HG03280 (cell line): ENCODE measurements around the gene BIRC5.

Experiments used
- ATAC-seq: cut with Tn5 transposase; IDR thresholded peaks from one replicate; pipeline ENCODE4 v1.9.1; 2021; ENCODE audit warnings: mild to moderate bottlenecking, moderate library complexity; ENCODE audit not compliant: unreplicated experiment

The BIRC5 gene

DNA sequence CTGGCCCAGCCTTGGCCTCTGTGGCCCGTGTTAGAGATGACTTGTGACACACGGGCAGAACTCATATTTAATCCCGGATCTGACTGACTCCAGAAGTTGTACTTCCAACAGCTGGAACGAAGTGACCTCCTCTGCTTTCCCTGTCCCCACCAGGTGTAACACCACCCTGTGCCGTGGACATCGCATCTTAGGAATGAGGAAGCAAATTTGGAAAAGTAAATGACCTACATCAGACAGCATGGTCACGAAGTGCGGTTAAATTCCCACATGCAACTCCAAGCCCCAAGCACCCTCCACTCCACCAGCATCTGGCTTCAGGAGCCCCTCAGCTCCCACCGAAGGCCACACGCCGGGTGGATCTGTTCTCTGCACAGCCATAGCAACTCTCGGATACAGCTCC is 30.1 kb upstream of the BIRC5 start:
- no peak for ATAC-seq

DNA sequence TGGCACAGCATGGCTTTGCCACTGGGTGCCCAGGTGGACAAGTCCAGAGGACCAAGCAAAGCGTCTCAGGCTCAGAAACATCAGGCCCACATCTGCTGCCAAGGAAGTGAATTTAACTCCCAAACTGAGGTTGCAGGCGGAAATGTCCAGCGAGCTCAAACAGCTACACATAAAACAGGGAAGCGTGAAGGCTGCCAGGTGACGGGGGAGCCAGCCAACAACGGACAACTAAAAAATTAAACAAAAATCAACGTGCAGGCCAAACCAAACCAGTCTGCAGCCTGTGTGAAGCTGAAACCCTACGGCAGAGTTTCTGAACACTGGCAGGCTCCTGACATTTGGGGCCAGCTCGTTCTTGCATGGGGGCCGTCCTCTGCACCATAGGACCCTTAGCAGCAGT is 29.7 kb upstream of the BIRC5 start:
- ATAC-seq: no peak

DNA sequence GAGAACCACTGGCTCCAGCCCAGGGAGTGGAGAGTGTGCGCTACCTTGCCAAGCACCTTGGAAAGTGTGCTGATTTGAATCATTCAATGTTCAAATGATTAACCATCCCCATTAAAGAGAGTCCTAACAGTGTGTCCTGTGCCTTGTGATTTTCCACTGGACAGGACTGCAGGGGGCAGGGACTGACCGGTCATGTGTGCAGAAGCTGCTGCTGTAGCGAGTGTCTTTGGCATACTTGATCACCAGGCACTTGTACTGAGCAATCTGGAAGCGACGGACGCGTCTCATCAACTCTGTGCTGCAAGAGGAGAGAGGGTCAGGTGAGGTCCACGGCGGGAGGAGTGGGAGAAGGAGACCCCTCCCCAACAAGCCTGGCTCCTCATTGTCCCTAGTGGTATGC is 29.2 kb upstream of the BIRC5 start:
- ATAC-seq: no peak

DNA sequence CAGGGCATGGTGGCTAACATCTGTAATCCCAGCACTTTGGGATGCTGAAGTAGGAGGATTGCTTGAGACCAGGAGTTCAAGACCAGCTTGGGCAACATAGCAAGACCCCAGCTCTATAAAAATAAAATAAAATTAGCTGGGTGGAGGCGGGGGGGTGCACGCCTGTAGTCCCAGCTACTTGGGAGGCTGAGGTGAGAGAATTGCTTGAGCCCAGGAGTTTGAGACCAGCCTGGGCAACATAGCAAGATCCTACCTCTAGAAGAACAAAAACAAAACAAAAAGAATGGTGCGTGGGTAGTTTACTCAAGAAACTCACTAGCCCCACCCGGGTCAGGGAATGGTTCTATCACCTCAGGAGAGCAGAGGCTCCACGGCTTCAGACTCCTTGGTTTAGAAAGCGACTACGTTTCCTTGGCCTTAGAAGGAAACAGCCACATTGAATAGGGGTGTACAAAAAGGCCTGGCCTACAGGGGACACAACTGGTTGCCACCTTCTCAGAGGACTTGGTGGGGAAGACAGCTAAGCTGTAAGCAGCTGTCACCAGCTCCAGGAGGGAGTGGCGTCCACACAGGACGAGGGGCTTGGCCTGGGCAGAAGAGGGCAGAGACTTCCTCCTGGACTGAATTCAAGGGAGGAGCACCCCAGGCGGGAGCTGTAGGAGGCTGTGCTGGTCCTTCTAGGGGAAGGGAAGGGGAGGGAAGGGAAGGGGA is 27.9 kb upstream of the BIRC5 start:
- ATAC-seq: no peak

DNA sequence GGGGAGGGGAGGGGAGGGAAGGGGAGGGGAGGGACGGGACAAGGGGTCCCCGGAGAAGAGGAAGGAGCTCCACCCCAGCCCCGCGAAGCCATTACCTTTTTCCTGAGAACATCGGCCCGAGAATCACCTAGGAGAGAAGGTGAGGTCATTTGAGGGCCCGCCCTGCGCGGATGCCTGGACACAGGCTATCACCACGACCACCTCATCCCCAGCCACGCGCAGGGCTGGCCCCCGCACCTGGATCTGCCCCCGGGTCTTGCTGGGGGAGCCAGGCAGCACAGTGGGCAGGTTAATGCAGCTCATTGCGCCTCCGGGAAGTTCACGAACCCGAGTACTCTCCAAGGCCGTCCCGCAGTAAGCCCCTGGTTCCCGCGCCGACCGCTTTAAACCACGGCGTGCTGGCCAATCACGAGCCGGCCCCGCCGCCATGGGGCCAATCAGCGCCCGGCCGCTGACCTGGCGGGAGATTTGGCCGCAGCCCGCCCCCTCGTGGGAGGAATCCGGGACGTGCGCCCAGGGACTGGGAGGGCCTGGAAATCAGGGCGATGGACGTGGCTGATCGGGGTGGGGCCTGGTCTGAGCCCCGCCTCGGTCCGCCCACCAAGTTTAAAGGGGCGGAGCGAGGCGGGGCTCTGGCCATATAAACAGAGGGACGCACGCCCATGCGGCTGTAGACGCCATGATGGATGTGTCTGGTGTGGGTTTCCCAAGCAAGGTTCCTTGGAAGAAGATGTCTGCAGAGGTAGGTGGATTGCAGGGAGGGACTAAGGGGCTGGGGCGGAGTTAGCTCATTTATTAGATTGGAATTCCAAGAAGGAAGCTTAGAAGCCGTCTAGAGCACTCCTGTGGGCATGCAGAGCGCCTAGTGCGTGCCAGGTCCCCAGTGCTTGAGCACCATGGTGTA is 27.1 kb upstream of the BIRC5 start, which contains the start of the genes AFMID and TK1:
AFMID (plus strand) TSS at position 671 of the 904 bp plus-strand sequence; CDS start at position 680, 9 bp downstream.
TK1 (minus strand) TSS at position 361 of the 904 bp plus-strand sequence; CDS start at position 303, 58 bp downstream.
- ATAC-seq: peak; percentile 94

DNA sequence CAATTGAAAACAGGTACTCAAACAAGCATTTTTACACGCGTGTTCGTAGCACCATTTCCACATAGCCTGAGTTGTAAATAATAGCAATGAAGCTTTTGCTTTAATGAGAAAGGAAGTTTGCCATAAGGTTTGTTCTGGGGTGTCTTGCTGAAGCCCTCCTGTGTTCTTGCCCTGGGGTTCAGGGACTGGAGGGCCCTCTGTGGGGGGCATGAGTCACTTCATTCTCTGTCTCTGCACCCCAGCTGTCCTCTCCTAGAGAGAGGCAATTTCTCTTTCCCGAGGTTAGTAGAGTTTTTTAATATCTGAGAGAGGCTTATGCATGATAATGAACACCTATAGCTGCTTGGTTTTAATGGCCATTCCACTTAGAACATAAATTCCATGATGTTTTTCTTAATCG is 17.3 kb upstream of the BIRC5 start:
- ATAC-seq: no peak

DNA sequence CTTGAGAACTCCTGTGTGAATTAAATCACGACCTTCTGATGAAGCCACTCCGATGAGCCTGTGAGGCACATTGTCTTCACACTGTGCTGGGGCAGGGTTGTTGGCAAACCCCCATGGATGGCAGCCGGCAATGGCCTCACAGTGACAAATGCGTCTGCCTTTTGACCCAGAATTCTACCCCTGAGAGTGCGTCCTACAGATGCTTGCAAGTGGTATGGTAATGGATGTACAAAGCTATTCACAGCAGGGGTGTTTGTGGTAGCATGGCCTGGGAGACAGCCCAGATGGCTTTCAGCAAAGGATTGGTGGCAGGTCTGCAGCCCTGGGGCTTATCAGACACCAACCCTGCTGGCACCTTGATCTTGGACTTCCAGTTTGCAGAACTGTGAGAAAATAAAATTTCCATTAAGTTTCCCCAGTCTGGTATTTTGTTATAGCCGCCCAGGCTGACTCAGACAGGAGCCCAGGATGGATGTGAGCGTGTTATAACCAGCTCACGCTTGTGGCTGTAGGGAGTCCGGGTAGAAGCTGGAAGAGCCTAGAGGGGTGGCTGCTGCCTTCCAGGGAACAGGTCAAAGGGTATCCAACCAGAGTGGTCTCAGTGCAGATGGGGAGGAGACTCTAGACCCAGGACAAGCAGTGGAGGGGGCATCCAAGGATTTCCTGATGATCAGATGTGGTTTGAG is 16.8 kb upstream of the BIRC5 start:
- no peak for ATAC-seq

DNA sequence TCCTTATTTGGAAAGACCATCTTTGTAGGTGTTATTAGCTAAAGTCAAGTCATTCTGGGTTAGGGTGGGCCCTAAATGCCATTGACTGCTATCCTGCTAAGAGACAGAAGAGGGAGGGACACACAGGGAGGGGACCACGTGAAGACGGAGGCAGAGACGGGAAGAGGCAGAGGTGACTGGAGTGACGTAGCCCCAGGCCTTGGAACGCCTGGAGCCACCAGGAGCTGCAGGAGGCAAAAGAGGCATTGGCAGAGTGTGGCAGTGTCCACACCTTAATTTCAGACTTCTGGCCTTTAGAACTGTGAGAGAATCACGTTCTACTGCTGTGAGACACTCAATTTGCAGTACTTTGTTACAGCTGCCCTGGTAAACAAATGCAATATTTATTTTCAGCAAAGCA is 13.6 kb upstream of the BIRC5 start:
- ATAC-seq: no peak

DNA sequence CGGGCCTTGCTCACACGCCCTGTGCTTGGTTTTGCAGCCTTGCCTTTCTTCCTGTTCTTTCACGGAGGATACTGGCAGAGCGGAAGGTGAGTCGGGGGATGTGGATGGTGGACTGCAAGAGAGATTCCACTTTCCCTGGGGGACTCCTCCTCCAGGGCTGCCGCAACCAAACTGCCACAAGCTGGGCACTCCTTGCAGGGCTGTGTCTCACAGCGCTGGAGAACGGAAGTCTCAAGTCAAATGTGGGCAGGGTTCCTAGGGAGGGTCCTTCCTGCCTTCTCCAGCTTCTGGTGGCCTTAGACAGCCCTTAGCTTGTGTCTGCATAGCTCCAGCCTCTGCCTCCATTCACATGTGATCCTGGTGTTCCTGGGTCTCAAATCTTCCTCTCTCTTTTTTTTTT is 11.4 kb upstream of the BIRC5 start:
- no peak for ATAC-seq

DNA sequence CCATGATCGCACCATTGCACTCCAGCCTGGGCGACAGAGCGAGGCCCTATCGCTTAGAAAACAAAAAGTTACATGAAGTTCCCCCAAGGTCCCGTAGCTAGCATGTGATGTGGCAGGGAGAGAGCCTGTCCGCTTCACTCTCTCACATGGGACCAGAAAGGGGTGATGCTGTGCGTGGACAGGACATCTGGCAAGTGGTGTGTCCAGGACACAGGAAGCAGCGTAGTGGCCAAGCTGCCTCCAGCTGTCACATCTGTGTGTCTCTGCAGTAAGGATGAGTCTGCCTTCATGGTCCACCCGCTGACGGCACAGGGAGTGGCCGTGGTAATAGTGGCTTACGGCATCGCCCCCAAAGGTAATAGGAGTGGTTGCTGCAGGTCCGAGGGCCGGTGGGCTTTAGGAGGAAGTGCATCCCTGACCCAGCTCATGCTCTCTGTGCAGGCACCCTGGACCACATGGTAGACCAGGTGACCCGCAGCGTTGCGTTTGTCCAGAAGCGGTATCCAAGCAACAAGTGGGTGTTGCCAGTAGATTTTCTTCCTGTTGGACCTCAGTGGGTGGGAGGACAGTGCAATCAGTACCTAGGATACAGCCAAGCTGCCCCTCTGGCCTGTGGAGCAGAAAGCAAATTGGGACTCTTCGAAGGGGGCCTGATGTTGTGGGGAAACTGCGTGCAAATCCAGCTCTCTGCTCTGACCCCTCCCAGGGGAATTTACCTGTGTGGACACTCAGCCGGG is 9.5 kb upstream of the BIRC5 start:
- ATAC-seq: no peak

DNA sequence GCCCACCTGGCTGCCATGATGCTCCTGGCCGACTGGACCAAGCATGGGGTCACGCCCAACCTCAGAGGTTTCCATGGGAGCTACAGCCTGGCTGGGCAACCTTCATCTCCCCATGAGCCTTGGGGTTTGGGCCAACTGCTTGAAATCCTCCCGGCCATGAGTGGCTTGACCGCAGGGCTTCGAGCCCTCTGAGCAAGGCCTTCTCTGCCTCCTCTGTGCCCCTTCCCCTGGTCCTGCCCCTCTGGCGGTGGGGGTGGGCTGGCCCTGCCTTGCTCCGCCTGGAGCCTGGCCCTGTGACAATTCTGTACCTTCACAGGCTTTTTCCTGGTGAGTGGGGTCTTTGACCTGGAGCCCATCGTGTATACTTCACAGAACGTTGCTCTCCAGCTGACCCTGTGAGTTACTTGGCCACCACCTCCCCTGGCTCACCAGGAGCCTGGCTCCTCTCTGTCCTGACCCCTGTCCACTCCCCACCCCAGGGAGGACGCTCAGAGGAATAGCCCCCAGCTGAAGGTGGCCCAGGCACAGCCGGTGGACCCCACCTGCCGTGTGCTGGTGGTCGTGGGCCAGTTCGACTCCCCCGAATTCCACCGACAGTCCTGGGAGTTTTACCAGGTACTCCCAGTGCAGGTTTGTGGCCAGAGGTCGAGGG is 8.8 kb upstream of the BIRC5 start:
- no peak for ATAC-seq

DNA sequence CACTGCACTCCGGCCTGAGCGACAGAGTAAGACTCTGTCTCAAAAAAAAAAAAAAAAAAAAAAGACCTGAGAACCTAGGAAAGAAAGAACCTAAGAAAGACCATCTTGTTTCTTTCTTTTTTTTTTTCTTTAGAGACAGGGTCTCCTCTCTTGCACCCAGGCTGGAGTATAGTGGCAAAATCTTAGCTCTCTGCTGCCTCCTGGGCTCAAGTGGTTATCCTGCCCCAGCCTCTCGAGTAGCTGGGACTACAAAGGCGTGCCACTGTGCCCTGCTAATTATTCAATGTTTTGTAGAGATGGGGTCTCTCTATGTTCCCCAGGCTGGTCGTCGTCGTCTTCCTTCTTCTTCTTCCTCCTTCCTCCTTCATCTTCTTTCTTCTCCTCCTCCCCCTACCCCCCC is 7.8 kb upstream of the BIRC5 start:
- ATAC-seq: no peak

DNA sequence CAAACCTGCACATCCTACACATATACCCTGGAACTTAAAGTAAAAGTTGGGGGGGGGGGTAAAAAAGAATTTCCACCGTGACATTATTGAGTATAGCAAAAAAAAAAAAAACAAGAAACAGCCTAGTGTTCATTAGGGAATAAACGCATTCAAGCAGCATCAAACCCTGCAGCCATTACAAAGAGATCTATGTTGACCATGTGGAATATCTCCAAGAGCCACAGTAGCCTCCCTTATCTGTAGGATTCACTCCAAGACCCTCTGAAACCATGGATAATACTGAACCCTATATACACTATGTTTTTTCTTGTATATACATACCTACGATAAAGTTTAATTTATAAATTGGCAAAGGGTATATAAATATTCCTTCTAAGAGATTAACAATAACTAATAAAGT is 5.6 kb upstream of the BIRC5 start:
- ATAC-seq: no peak

DNA sequence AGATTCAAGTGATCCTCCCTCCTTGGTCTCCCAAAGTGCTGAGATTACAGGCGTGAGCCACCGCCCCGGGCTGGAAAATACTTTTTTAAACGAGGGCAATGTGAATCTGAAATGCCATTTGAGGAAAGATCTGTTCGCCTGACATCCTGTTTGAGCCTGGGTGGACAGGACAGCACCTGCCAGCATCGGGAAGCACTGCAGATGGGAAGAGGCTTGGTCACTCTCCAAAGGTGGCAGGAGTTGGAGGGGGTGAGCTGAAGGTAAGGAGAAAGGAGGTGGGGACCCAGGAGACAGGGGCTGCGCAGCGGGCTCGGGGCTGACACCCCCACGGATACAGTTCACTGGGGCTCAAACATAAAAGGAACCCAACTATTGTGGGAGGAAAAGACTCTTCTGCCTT is 3.9 kb upstream of the BIRC5 start:
- no peak for ATAC-seq

DNA sequence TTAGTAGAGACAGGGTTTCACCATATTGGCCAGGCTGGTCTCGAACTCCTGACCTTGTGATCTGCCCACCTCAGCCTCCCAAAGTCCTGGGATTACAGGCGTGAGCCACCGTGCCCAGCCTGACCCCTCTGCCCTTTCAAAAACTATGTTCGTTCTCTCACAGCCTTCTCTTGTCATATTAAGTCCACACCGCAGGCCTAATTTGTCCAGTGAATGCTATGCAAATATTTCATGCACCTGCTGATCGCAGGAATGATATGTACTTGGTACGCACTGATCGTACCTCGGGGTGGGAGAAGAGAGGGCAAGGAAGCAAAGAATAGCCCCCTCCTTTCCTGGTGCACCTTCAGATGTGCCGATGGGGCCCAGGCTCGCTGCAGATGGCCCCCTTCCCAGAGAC is 3.0 kb upstream of the BIRC5 start:
- no peak for ATAC-seq

DNA sequence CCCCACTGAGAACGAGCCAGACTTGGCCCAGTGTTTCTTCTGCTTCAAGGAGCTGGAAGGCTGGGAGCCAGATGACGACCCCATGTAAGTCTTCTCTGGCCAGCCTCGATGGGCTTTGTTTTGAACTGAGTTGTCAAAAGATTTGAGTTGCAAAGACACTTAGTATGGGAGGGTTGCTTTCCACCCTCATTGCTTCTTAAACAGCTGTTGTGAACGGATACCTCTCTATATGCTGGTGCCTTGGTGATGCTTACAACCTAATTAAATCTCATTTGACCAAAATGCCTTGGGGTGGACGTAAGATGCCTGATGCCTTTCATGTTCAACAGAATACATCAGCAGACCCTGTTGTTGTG is 631 bp downstream of the BIRC5 start:
- ATAC-seq: no peak

DNA sequence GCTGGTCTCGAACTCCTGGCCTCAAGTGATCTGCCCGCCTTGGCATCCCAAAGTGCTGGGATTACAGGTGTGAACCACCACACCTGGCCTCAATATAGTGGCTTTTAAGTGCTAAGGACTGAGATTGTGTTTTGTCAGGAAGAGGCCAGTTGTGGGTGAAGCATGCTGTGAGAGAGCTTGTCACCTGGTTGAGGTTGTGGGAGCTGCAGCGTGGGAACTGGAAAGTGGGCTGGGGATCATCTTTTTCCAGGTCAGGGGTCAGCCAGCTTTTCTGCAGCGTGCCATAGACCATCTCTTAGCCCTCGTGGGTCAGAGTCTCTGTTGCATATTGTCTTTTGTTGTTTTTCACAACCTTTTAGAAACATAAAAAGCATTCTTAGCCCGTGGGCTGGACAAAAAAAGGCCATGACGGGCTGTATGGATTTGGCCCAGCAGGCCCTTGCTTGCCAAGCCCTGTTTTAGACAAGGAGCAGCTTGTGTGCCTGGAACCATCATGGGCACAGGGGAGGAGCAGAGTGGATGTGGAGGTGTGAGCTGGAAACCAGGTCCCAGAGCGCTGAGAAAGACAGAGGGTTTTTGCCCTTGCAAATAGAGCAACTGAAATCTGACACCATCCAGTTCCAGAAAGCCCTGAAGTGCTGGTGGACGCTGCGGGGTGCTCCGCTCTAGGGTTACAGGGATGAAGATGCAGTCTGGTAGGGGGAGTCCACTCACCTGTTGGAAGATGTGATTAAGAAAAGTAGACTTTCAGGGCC is 5.5 kb downstream of the BIRC5 start:
- no peak for ATAC-seq

DNA sequence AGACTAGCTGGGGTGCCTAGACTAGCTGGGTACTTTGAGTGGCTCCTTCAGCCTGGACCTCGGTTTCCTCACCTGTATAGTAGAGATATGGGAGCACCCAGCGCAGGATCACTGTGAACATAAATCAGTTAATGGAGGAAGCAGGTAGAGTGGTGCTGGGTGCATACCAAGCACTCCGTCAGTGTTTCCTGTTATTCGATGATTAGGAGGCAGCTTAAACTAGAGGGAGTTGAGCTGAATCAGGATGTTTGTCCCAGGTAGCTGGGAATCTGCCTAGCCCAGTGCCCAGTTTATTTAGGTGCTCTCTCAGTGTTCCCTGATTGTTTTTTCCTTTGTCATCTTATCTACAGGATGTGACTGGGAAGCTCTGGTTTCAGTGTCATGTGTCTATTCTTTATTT is 9.0 kb downstream of the BIRC5 start:
- ATAC-seq: no peak

DNA sequence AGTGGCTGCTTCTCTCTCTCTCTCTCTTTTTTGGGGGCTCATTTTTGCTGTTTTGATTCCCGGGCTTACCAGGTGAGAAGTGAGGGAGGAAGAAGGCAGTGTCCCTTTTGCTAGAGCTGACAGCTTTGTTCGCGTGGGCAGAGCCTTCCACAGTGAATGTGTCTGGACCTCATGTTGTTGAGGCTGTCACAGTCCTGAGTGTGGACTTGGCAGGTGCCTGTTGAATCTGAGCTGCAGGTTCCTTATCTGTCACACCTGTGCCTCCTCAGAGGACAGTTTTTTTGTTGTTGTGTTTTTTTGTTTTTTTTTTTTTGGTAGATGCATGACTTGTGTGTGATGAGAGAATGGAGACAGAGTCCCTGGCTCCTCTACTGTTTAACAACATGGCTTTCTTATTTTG is 9.7 kb downstream of the BIRC5 start:
- no peak for ATAC-seq
